GM19455 (cell line): ENCODE data around the gene TSGA10.
"Not testable (repeated sequence)": the region's sequence is repeated elsewhere in the genome, so short reads cannot be mapped to it uniquely, and the experiment has no call there.

Experiments used
- ATAC-seq: cut with Tn5 transposase; IDR thresholded peaks from one replicate; pipeline ENCODE4 v1.9.1; 2021; ENCODE audit not compliant: unreplicated experiment

The TSGA10 gene

DNA sequence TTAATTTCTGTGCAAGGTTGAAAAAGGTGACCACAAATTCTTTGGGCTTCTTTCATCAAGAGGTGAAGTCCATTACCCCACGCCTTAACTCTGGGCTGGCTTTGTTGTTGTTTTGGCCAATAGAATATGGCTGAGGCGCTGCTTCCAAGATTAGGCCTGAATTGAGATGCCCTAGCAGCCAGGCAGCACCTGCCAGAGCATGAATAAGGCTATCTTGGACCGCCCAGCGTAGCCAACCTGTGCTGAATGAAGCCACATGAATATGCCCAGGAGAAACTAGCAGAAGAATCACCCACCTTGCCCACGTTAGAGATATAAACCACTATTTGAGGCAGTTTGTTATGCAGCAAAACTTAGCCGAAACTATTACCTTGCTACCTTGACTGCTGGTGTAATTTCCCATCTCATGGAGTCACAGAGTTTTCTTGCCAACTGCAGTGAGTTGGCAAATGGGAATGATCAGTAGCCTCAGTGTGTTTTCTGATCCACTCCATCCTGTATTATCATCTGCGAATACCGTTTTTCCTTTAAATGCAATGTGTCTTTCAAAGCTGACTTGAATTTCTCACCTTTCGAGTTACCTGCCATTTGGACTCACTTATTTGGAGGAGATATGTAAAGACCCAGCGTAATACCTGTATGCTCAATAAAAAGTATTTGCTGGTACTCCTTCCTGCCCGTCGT, 679 bp downstream of the TSGA10 start:
- no peak for ATAC-seq

DNA sequence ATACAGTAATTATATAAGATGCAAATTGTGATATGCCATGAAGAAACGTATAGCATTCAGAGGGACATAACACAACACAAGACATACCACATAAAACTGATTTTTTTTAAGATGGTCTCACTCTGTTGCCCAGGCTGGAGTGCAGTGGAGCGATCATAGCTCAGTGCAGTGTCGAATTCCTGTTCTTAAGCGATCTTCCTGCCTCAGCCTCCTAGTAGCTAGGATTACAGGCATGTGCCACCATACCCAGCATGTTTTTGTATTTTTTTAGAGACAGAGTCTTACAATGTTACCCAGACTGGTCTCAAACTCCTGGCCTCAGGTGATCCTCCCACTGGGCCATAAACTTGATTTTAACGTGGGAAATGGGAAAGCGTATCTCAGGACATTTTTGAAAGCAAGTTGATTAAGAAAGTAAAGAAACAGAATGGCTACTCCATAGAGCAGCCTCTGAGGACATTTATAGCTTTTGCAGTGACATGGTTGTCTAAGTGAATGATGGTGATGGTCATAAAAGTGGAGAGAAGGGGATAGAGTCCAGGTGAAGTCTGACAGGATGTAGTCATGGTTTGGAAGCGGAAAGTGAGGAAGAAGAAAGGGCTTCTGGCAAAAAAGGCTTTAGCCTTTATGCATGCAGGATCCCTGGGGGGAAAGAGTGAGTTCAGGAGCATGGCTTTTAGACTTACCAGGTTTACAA, 2.4 kb downstream of the TSGA10 start:
- no peak for ATAC-seq

DNA sequence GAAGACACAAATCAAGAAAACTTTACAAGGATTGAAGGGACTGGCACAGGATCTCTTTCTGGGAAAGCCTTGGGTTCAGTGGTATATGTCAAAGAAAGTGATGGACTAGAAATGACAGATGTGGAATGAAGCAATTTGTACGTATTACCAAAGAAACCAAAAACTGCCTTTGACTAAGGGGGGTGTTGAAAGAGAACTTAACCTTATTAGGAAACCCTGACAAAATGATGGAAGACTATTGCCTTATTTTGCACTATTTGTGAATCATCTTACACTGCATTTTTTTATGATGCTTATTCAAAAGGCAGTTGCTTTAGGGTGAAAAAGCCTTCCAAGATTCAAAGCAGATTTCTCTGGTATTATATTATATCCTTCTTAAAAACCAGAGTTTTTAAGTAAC, 4.0 kb downstream of the TSGA10 start:
- no peak for ATAC-seq

GRCh38 chr2:99141110-99142108, 13.3 kb downstream of the TSGA10 start, which contains the start of gene C2orf15:
TSS of gene C2orf15 (plus strand) at chr2:99141707. CDS start at chr2:99150559, 8,852 bp downstream.
- peak; percentile 87 for ATAC-seq

DNA sequence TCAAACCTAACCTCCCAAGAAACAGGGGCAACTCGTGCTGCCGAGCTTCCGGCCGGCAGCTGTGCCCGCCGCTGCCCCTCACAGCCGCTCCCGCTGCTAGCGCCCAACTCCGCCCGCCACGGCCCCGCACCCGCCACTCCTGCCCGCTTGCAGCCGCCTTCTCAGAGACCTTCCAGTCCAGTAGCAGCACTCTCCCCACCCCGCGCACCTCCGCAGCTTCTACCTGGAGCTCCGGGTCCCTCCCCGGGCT, 14.0 kb downstream of the TSGA10 start:
- peak; percentile 42 for ATAC-seq

DNA sequence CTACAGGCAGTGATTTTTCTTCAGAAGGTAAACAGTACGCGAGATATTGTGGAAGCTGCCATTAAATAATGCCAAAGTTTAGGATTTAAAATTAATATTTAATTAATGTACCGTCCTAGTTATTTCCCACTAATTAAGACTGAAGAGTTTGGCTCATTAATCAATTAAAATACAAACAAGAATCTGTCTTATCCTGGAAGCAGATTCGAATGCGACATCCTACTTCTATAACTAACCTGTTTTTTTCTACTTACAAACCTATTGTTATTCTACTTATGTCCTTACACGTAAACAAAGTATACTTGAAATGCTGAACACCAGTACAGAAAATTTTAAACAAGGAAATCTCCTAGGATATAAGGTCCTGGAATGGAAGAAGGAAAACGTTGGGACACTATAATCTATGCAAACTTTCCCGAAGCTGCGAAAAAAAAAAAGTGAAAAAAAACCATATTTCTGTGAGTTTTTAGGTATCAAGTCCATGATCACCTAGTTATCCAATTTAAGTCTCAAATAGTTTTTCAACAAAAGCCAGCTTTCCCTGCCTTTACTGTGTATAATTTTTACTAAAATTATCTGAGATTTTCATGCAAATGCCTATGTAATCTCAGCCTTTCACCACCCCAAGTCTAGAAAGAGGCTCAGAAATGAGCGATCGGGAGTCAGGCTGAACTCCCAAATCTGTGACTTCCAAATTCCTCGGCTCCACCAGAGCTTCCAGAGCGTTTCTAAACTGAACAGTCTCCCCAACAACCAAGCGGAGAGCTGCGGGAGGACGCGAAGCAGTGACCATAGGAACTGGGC, 14.5 kb downstream of the TSGA10 start:
- ATAC-seq = no peak

- ATAC-seq = no peak
These were observed 15.7 kb downstream of the TSGA10 start for GRCh38 chr2:99139003-99139402.

DNA sequence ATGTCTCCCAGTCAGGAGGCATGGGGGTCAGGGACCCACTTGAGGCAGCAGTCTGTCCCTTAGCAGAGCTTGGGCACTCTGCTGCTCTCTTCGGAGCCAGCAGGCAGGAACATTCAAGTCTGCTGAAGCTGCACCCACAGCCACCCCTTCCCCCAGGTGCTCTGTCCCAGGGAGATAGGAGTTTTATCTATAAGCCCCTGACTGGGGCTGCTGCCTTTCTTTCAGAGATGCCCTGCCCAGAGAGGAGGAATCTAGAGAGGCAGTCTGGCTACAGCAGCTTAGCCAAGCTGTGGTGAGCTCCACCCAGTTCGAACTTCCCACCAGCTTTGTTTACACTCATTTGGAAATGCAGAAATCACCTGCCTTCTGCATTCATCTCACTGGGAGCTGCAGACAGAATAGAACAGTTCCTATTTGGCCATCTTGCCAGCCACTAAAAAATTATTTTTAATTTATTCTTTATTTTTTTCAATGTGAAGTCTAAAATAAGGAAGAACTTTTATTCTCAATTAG, 19.6 kb downstream of the TSGA10 start:
- ATAC-seq = not testable (repeated sequence)

DNA sequence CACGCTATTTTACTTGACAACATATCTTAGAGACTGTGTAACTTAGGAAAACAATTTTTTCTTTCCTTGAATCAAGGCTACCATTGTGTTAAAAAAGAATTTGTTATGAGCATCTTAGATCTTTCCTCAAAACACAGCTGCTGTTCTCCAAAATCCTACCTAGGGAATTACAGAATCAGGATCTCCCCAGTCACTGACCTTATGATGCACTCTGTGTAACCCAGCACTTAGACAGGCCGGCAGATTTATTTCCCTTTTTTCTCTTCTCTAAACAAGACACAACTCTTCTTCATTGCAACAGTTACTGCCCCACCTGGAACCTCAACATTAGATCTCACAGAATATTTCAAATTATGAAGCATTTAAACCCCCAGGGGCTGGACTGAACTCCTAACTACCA, 26.8 kb downstream of the TSGA10 start:
- no peak for ATAC-seq

- ATAC-seq = no peak
These were observed 42.1 kb downstream of the TSGA10 start for GRCh38 chr2:99112617-99113016.

GRCh38 chr2:99111945-99112344, 42.8 kb downstream of the TSGA10 start:
- no peak for ATAC-seq

GRCh38 chr2:99111236-99111635, 43.5 kb downstream of the TSGA10 start:
- ATAC-seq = no peak

- no peak for ATAC-seq
These were observed 47.8 kb downstream of the TSGA10 start for GRCh38 chr2:99106913-99107312.

GRCh38 chr2:99104006-99104405, 50.7 kb downstream of the TSGA10 start:
- no peak for ATAC-seq

- no peak for ATAC-seq
These were observed 53.0 kb downstream of the TSGA10 start for GRCh38 chr2:99101697-99102096.

DNA sequence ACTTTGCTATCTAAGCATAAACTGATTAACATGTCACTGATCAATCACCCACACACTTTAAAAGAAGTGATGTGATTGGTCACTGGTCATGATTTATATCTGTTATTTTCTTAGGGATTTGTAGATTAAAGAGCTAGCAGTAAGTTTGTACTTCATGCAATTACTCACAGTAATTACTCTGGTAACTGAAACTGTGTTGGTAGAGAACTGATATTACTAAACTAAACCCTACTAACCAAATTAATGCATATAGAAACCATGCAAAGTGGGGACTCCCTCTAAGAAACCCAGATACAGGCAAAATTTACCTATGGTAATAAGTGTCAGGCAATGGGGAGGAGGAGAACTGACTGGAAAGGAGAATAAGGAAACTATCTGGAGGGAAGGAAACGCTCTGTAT, 58.0 kb downstream of the TSGA10 start:
- ATAC-seq = no peak

DNA sequence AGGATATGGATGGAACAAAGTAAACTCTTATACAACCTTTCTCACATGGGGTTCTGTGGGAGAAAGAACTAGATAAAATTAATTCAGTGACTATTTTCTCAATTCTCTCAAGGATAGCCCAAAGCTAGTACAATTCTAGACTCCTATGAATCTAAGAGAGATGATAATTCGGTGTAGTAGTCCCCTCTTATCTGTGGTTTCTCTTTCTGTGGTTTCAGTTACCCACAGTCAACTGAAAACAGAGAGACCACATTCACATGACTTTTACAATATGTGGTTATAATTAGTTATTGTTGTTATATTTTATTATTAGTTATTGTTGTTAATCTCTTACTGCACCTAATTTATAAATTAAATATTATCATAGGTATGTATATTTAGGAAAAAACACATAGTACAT, 66.7 kb downstream of the TSGA10 start:
- ATAC-seq = no peak

DNA sequence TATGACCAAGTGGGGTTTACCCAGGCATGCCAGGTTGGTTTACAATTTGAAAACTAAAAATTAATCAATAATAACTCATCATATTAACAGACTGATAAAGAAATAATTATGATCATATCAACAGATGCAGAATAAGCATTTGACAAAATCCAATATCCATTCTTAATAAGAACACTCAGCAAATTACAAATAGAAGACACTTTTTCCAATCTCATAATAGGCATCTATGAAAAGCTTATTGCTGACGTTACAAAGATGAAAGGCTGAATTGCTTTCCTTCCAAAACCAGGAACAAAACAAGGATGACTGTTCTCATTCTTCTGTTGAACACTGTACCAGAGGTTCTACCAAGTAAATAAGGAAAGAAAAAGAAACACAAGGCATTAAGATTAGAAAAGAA, 68.4 kb downstream of the TSGA10 start:
- ATAC-seq = no peak

DNA sequence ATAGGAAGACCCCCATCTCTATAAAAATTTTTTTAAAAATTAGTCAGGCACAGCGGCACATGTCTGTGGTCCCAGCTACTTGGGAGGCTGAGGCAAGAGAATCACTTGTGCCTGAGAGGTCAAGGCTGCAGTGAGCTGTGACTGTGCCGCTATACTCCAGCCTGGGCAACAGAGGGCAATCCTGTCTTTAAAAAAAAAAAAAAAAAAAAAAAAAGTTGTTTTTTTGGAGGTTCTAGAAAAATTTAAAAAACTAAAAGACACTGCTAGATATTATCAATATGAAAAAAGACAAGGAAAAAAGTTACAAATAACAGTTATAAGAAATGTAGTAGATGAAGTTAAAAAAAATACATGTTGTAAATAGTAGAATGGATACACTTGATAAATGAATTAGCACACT, 69.3 kb downstream of the TSGA10 start:
- no peak for ATAC-seq

GRCh38 chr2:99084256-99084655, 70.5 kb downstream of the TSGA10 start:
- no peak for ATAC-seq

DNA sequence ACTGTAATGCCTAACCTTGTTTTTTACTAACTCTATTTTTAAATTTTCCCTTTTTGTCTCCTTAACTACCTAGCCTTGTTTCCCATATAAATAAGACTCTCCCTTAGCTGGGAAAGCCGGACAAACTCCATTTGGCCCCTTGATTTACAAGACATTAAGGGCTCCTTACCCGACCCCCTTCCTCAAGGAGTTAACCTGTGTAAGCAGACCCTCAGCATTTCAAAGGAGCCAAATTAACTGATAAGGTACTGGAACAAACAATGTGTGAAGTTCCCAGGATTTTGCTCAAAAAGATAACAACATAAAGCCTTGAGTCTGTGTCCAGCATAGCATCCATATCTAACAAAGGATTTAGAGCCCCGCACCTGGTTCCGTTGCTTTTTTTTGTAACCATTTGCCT, 72.9 kb downstream of the TSGA10 start:
- ATAC-seq = no peak
